Measurements from ENCODE around the gene MBD6. TPM values are rescaled to one million over a fixed set of nuclear protein-coding genes. Genes with fewer than 3 reads are reported as not detected.

The MBD6 gene
- polyA plus RNA-seq, 3 donors, result 2.4 to 47.7 (median 2.6) TPM

DNA sequence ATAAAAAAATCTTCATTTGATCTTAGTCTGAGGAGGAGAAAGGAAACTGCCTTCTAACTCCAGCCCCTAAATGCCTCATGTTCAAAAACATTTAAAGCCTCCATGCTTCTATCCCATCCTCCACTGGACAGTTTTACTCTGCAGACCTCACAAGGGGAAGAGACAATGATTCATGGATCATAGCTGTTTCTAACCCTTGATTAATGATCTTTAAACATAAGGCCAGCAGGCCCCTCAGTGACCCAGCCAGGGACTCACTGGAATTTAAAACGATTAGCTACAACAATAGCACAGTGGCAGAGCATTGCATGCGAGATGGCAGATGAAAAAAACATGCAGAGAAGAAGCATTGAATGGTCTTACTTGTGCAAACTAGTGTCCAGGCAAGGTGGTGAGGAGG lies 18.4 kb downstream of the MBD6 start:
- Histone ChIP-seq H3K9me3 (replicated peaks in 1 of 2; ENCODE audit: control insufficient read depth in 1 of 2, insufficient read depth in 1 of 2, low read length in 2 of 2) (no peaks in the 10 kb centered on the region), H3K27ac (ENCODE audit: low read depth in 1 of 2, low read length in 2 of 2) (no peak overlapping the region), H3K4me1 (ENCODE audit: control insufficient read depth in 1 of 2, insufficient read depth in 2 of 2, low read length in 2 of 2) (peaks cover 8 to 15% of the 10 kb centered on the region in 2 donors), H3K9ac (ENCODE audit: insufficient read depth, low read length, poor library complexity, severe bottlenecking) (no peak overlapping the region), H3K79me2 (ENCODE audit: insufficient read depth, low read length) (peaks cover 17% of the 10 kb centered on the region), H3K4me3 (replicated peaks in 1 of 3; ENCODE audit: low read depth in 2 of 3, low read length in 3 of 3) (no peak overlapping the region), H2AFZ (ENCODE audit: insufficient read depth, low read depth, low read length, poor library complexity, severe bottlenecking) (no peak overlapping the region), H3K36me3 (replicated peaks in 1 of 2; ENCODE audit: control insufficient read depth in 1 of 2, insufficient read depth in 2 of 2, low read length in 2 of 2) (peaks cover 29 to 71% of the 10 kb centered on the region in 2 donors), H4K20me1 (ENCODE audit: insufficient read depth, low read length) (peaks cover 19% of the 10 kb centered on the region), H3K27me3 (ENCODE audit: control insufficient read depth in 2 of 2, insufficient read depth in 2 of 2, low read length in 2 of 2) (no peaks in the 10 kb centered on the region), H3K4me2 (replicated peaks; ENCODE audit: extremely low read depth, low read length, poor library complexity, severe bottlenecking) (no peak overlapping the region)
- no peaks in the 10 kb centered on the region for H3K9me3 Mint-ChIP-seq
- H3K4me1 Mint-ChIP-seq, result peaks cover 21% of the 10 kb centered on the region
- H3K4me3 Mint-ChIP-seq, result no peak overlapping the region
- WGBS (ENCODE audit: insufficient coverage), result 100% methylated on average over 2 of the region's 2 CpGs
- no peaks in the 10 kb centered on the region for H3K27me3 Mint-ChIP-seq (ENCODE audit: low read depth in 3 of 3)
- TF ChIP-seq, protein P1, sequence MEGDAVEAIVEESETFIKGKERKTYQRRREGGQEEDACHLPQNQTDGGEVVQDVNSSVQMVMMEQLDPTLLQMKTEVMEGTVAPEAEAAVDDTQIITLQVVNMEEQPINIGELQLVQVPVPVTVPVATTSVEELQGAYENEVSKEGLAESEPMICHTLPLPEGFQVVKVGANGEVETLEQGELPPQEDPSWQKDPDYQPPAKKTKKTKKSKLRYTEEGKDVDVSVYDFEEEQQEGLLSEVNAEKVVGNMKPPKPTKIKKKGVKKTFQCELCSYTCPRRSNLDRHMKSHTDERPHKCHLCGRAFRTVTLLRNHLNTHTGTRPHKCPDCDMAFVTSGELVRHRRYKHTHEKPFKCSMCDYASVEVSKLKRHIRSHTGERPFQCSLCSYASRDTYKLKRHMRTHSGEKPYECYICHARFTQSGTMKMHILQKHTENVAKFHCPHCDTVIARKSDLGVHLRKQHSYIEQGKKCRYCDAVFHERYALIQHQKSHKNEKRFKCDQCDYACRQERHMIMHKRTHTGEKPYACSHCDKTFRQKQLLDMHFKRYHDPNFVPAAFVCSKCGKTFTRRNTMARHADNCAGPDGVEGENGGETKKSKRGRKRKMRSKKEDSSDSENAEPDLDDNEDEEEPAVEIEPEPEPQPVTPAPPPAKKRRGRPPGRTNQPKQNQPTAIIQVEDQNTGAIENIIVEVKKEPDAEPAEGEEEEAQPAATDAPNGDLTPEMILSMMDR (IDR thresholded peaks at IDR 0.05), result no peak
- H3K36me3 Mint-ChIP-seq, result peaks cover 55 to 64% of the 10 kb centered on the region in 2 donors
- DNase-seq, result no peak
- intact Hi-C loops (cut with micrococcal nuclease), result loop anchor here (10.0 kb wide), 2 partner anchors 66 to 214 kb away; partner anchors contain the start of genes ARHGAP9 (in 1 of the 2), CDK4 (in 1 of the 2) and MARCHF9 (in 1 of the 2)
- no peak overlapping the region for H3K27ac Mint-ChIP-seq

DNA sequence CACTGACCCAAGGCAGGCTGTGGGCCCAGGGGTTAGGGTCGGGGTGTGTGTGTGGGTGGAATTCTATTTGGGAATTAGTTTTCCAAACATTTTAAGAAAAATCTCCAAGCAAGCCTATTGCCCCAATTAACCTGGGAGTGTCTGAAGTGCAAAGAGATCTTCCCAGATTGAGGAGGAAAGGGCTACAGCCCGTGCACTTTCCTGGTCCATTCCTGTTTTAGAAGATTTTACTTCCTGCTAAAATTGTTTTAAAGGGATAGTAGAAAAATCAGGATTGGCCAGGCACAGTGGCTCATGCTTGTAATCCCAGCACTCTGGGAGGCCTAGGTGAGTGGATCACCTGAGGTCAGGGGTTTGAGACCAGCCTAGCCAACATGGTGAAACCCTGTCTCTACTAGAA lies 19.1 kb downstream of the MBD6 start:
- WGBS (ENCODE audit: insufficient coverage), result 100% methylated on average over 1 of the region's 2 CpGs

More for the DNA sequence above, 19.1 kb downstream of the MBD6 start:
- Histone ChIP-seq H3K9ac (ENCODE audit: insufficient read depth, low read length, poor library complexity, severe bottlenecking) (no peak overlapping the region), H3K27me3 (ENCODE audit: control insufficient read depth in 2 of 2, insufficient read depth in 2 of 2, low read length in 2 of 2) (no peaks in the 10 kb centered on the region), H4K20me1 (ENCODE audit: insufficient read depth, low read length) (peaks cover 19% of the 10 kb centered on the region), H3K9me3 (replicated peaks in 1 of 2; ENCODE audit: control insufficient read depth in 1 of 2, insufficient read depth in 1 of 2, low read length in 2 of 2) (no peaks in the 10 kb centered on the region), H3K36me3 (replicated peaks in 1 of 2; ENCODE audit: control insufficient read depth in 1 of 2, insufficient read depth in 2 of 2, low read length in 2 of 2) (peaks cover 27 to 64% of the 10 kb centered on the region in 2 donors), H3K4me3 (replicated peaks in 1 of 3; ENCODE audit: low read depth in 2 of 3, low read length in 3 of 3) (no peak overlapping the region), H3K4me2 (replicated peaks; ENCODE audit: extremely low read depth, low read length, poor library complexity, severe bottlenecking) (no peak overlapping the region), H3K79me2 (ENCODE audit: insufficient read depth, low read length) (peaks cover 24% of the 10 kb centered on the region), H3K27ac (ENCODE audit: low read depth in 1 of 2, low read length in 2 of 2) (no peak overlapping the region), H2AFZ (ENCODE audit: insufficient read depth, low read depth, low read length, poor library complexity, severe bottlenecking) (no peak overlapping the region), H3K4me1 (ENCODE audit: control insufficient read depth in 1 of 2, insufficient read depth in 2 of 2, low read length in 2 of 2) (peaks cover 14 to 22% of the 10 kb centered on the region in 2 donors)
- H3K9me3 Mint-ChIP-seq, result no peaks in the 10 kb centered on the region
- TF ChIP-seq, protein P1 (IDR thresholded peaks at IDR 0.05), result no peak
- intact Hi-C loops (cut with micrococcal nuclease), result loop anchor here (10.0 kb wide), 2 partner anchors 67 to 213 kb away; partner anchors contain the start of genes ARHGAP9 (in 1 of the 2), CDK4 (in 1 of the 2) and MARCHF9 (in 1 of the 2)
- DNase-seq, result no peak
- peaks cover 52 to 58% of the 10 kb centered on the region in 2 donors for H3K36me3 Mint-ChIP-seq
- H3K4me3 Mint-ChIP-seq, result no peak overlapping the region
- H3K4me1 Mint-ChIP-seq, result peaks cover 27% of the 10 kb centered on the region
- H3K27ac Mint-ChIP-seq, result no peak overlapping the region
- H3K27me3 Mint-ChIP-seq (ENCODE audit: low read depth in 3 of 3), result peaks cover 0 to 1% (median 0%) of the 10 kb centered on the region in 3 donors

Measured in CD14-positive monocyte (primary cell).